WTC11 (cell line): Measurements from ENCODE around the gene SRM. TPM values are rescaled to one million over a fixed set of nuclear protein-coding genes. Genes with fewer than 3 reads are reported as not detected.
A peak's percentile ranks its signal among the peaks of the same experiment; 100 is the strongest.

Source experiments
- ATAC-seq: fragments of 200-7000 bp; cut with Tn5 transposase; 2 replicates; pipeline ENCODE4 v1.10.0; 2021; ENCODE audit warnings: mild to moderate bottlenecking, moderate library complexity
- CTCF ChIA-PET: fragments of 300-600 bp; sonication (Branson Sonifier 250); formaldehyde crosslinking; loops from one replicate; lab custom pipeline; 2021; ENCODE audit warnings: antibody characterized with exemption; lab: Charles Lee
- POLR2A ChIA-PET: fragments of 350-600 bp; sonication (Branson Sonifier 250); formaldehyde crosslinking; loops from one replicate; lab custom pipeline; 2021; ENCODE audit warnings: antibody characterized with exemption; lab: Charles Lee
- DNase-seq: peaks from one replicate; pipeline ENCODE4 v3.0.0; 2021; ENCODE audit warnings: low spot score
- H3K27ac Mint-ChIP-seq: 2 replicates; pipeline ENCODE4 v1.8.0; 2021; ENCODE audit warnings: mixed read lengths
- H3K27me3 Mint-ChIP-seq: 2 replicates; pipeline ENCODE4 v1.8.0; 2021; ENCODE audit warnings: low read depth, mild to moderate bottlenecking, moderate library complexity, mixed read lengths
- H3K36me3 Mint-ChIP-seq: 2 replicates; pipeline ENCODE4 v1.8.0; 2021; ENCODE audit warnings: mixed read lengths
- H3K4me1 Mint-ChIP-seq: 2 replicates; pipeline ENCODE4 v1.8.0; 2022; ENCODE audit warnings: mixed read lengths
- H3K4me3 Mint-ChIP-seq: 2 replicates; pipeline ENCODE4 v1.8.0; 2021; ENCODE audit warnings: mild to moderate bottlenecking, moderate library complexity, mixed read lengths
- H3K9me3 Mint-ChIP-seq: 2 replicates; pipeline ENCODE4 v1.8.0; 2021; ENCODE audit warnings: mixed read lengths
- AR ChIP-seq: fragments of 250-450 bp; sonication (Bioruptor Pico); IDR thresholded peaks from 2 replicates; pipeline ENCODE4 v1.9.0; 2021; ENCODE audit warnings: mild to moderate bottlenecking
- ATF3 ChIP-seq: sonication (generic); formaldehyde crosslinking; conservative IDR thresholded peaks from 2 replicates; pipeline ENCODE4 v1.8.1; 2022; ENCODE audit warnings: mild to moderate bottlenecking, missing genetic modification reagents
- ATF6 ChIP-seq: sonication (generic); formaldehyde crosslinking; IDR thresholded peaks from 2 replicates; pipeline ENCODE4 v1.8.1; 2023; ENCODE audit warnings: mild to moderate bottlenecking, missing genetic modification reagents
- E2F4 ChIP-seq: sonication (generic); formaldehyde crosslinking; IDR thresholded peaks from 2 replicates; pipeline ENCODE4 v1.8.1; 2022; ENCODE audit warnings: low read depth, mild to moderate bottlenecking, moderate library complexity, missing genetic modification reagents, borderline replicate concordance
- EMX1 ChIP-seq: fragments of 250-450 bp; sonication (Bioruptor Pico); IDR thresholded peaks from 2 replicates; pipeline ENCODE4 v1.8.0; 2021; ENCODE audit warnings: mild to moderate bottlenecking
- FOXJ3 ChIP-seq: sonication (generic); formaldehyde crosslinking; IDR thresholded peaks from 2 replicates; pipeline ENCODE4 v1.9.0; 2021; ENCODE audit warnings: missing genetic modification reagents, mild to moderate bottlenecking, borderline replicate concordance
- FOXK1 ChIP-seq: sonication (generic); formaldehyde crosslinking; IDR thresholded peaks from 2 replicates; pipeline ENCODE4 v1.8.0; 2022; ENCODE audit warnings: mild to moderate bottlenecking, moderate library complexity, missing genetic modification reagents
- FOXP1 ChIP-seq: sonication (generic); formaldehyde crosslinking; IDR thresholded peaks from 2 replicates; pipeline ENCODE4 v1.8.0; 2022; ENCODE audit warnings: missing genetic modification reagents, mild to moderate bottlenecking, moderate library complexity, borderline replicate concordance
- GRHL2 ChIP-seq: fragments of 250-450 bp; sonication (Bioruptor Pico); IDR thresholded peaks from 2 replicates; pipeline ENCODE4 v1.8.0; 2022; ENCODE audit warnings: mild to moderate bottlenecking, moderate library complexity; ENCODE audit not compliant: insufficient replicate concordance, severe bottlenecking
- IRF1 ChIP-seq: sonication (generic); formaldehyde crosslinking; IDR thresholded peaks from 2 replicates; pipeline ENCODE4 v1.8.0; 2023; ENCODE audit warnings: missing genetic modification reagents
- NFE2L1 ChIP-seq: sonication (generic); formaldehyde crosslinking; IDR thresholded peaks from 2 replicates; pipeline ENCODE4 v1.8.1; 2023; ENCODE audit warnings: missing genetic modification reagents
- NR1H2 ChIP-seq: sonication (generic); formaldehyde crosslinking; IDR thresholded peaks from 2 replicates; pipeline ENCODE4 v1.9.0; 2021; ENCODE audit warnings: mild to moderate bottlenecking, moderate library complexity, missing genetic modification reagents
- RELA ChIP-seq: sonication (generic); formaldehyde crosslinking; IDR thresholded peaks from 2 replicates; pipeline ENCODE4 v1.8.1; 2022; ENCODE audit warnings: missing genetic modification reagents, mild to moderate bottlenecking, borderline replicate concordance
- SMAD3 ChIP-seq: sonication (generic); formaldehyde crosslinking; IDR thresholded peaks from 2 replicates; pipeline ENCODE4 v1.8.0; 2022; ENCODE audit warnings: missing genetic modification reagents, mild to moderate bottlenecking, borderline replicate concordance
- SOX15 ChIP-seq: fragments of 250-450 bp; sonication (Bioruptor Pico); IDR thresholded peaks from 2 replicates; pipeline ENCODE4 v1.9.0; 2021; ENCODE audit warnings: mild to moderate bottlenecking
- TP53 ChIP-seq: sonication (generic); formaldehyde crosslinking; IDR thresholded peaks from 2 replicates; pipeline ENCODE4 v1.8.1; 2023; ENCODE audit warnings: mild to moderate bottlenecking, missing genetic modification reagents
- USF2 ChIP-seq: sonication (generic); formaldehyde crosslinking; IDR thresholded peaks from 2 replicates; pipeline ENCODE4 v1.8.1; 2023; ENCODE audit warnings: mild to moderate bottlenecking, missing genetic modification reagents, moderate library complexity
- ZBTB21 ChIP-seq: sonication (generic); formaldehyde crosslinking; IDR thresholded peaks from 2 replicates; pipeline ENCODE4 v1.8.1; 2023; ENCODE audit warnings: mild to moderate bottlenecking, missing genetic modification reagents, borderline replicate concordance
- ZNF121 ChIP-seq: sonication (generic); formaldehyde crosslinking; IDR thresholded peaks from 2 replicates; pipeline ENCODE4 v1.8.0; 2023; ENCODE audit warnings: missing genetic modification reagents
- ZNF423 ChIP-seq: fragments of 250-450 bp; sonication (Bioruptor Pico); IDR thresholded peaks from 2 replicates; pipeline ENCODE4 v2.1.2; 2022; ENCODE audit warnings: mild to moderate bottlenecking, moderate library complexity
- ZNF425 ChIP-seq: fragments of 250-450 bp; sonication (Bioruptor Pico); conservative IDR thresholded peaks from 2 replicates; pipeline ENCODE4 v1.9.0; 2021; ENCODE audit warnings: mild to moderate bottlenecking
- total RNA-seq: library from RNA; stranded (reverse); gene quantifications from 3 replicates; pipeline ENCODE4 v1.2.3, GENCODE V29; 2021
- TF ChIP-seq, protein P1 (sequence below): sonication (generic); formaldehyde crosslinking; conservative IDR thresholded peaks from 2 replicates; pipeline ENCODE4 v1.8.1; 2023; ENCODE audit warnings: mild to moderate bottlenecking, low read depth, missing genetic modification reagents, moderate library complexity

Gene SRM
- total RNA-seq, 1 experiment from 2014 or later = 200 TPM

DNA sequence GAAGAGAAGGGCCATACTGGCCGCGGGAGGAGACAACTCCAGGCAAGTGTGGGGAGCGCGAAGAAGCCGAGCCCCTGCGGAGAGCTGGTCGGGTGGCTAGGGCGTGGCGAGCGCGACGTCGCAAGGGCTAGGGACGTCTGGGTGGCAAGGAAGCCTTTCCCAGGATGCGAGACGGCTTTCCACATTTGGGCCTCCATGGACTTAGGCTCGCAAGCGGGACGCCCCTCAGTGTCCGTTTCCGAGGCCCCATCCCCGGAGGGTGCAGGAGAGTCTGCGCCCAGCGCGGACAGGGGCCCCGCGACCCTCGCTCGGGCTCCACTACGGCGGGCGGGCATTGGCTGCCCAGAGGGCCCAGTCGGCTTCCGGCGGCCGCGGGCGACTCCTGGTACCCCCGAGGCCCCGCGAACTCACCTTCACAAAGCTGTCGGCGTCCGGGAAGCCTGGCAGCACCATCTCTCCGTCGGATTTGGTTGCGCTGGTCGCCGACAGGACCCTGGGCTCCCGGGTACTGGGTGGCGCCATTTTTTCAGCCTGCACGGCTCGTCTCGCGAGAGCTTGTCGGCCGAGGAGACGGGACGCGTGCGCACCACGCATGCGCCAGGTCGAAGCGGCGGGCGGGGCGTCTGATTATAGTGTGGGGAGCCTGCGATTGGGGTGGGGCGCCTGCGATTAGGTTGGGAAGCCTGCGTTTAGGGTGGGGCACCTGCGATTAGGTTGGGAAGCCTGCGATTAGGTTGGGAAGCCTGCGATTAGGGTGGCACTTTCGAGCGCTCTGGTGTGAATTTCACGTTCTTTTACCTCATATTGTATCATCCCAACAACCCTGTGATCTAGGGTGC is 39.7 kb upstream of the SRM start, which contains the start of gene EXOSC10:
Gene EXOSC10, minus strand, starts transcription at position 560 of the 839 bp plus-strand sequence. Its CDS starts 38 bp downstream, at position 522.
- ChIA-PET CTCF (interaction anchor here (0.6 to 3.0 kb wide), 6 partner anchors 23 to 546 kb away, joined by 3 to 42 read pairs (median 6); partner anchors contain the start of gene SRM), POLR2A (interaction anchor here (0.5 to 1.5 kb wide), 7 partner anchors 9 to 279 kb away, joined by 3 to 5 read pairs (median 3); partner anchors contain the start of gene SRM)
- Mint-ChIP-seq H3K36me3 (peaks cover 20% of the 10 kb centered on the region), H3K27ac (peak within 1 kb of the TSS; percentile 68), H3K4me3 (peak within 1 kb of the TSS; percentile 97), H3K9me3 (no peaks in the 10 kb centered on the region), H3K27me3 (no peaks in the 10 kb centered on the region), H3K4me1 (peaks cover 6% of the 10 kb centered on the region)
- ATAC-seq = peak; percentile 93
- DNase-seq = peak; percentile 96
- TF ChIP-seq FOXK1 (CRISPR knock-in tag) (no peak; the same call in 1 of the 2 replicates), FOXP1 (CRISPR knock-in tag) (peak; percentile 66; the same call in 1 of the 2 replicates), SMAD3 (CRISPR knock-in tag) (no peak; the same call in 1 of the 2 replicates), ZNF121 (CRISPR knock-in tag) (no peak), SOX15 (CRISPR knock-in tag) (no peak), RELA (CRISPR knock-in tag) (peak; percentile 75; the same call in 1 of the 2 replicates), E2F4 (CRISPR knock-in tag) (no peak), AR (CRISPR knock-in tag) (no peak), USF2 (CRISPR knock-in tag) (no peak), ATF6 (CRISPR knock-in tag) (no peak), ZNF425 (CRISPR knock-in tag) (no peak), ZNF423 (CRISPR knock-in tag) (no peak), FOXJ3 (CRISPR knock-in tag) (no peak), ZBTB21 (CRISPR knock-in tag) (no peak), GRHL2 (CRISPR knock-in tag) (no peak), ATF3 (no peak), NR1H2 (CRISPR knock-in tag) (no peak), TP53 (CRISPR knock-in tag) (peak; percentile 72; the same call in 1 of the 2 replicates), NFE2L1 (CRISPR knock-in tag) (no peak), IRF1 (CRISPR knock-in tag) (no peak), EMX1 (CRISPR knock-in tag) (no peak)
- TF ChIP-seq, protein P1, sequence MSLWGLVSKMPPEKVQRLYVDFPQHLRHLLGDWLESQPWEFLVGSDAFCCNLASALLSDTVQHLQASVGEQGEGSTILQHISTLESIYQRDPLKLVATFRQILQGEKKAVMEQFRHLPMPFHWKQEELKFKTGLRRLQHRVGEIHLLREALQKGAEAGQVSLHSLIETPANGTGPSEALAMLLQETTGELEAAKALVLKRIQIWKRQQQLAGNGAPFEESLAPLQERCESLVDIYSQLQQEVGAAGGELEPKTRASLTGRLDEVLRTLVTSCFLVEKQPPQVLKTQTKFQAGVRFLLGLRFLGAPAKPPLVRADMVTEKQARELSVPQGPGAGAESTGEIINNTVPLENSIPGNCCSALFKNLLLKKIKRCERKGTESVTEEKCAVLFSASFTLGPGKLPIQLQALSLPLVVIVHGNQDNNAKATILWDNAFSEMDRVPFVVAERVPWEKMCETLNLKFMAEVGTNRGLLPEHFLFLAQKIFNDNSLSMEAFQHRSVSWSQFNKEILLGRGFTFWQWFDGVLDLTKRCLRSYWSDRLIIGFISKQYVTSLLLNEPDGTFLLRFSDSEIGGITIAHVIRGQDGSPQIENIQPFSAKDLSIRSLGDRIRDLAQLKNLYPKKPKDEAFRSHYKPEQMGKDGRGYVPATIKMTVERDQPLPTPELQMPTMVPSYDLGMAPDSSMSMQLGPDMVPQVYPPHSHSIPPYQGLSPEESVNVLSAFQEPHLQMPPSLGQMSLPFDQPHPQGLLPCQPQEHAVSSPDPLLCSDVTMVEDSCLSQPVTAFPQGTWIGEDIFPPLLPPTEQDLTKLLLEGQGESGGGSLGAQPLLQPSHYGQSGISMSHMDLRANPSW (CRISPR knock-in tag) = no peak
